ENCODE measurements around the gene TULP1.

- TF ChIP-seq REST (IDR thresholded peaks at IDR 0.05; ENCODE audit: low read depth) (no peak), USF1 (IDR thresholded peaks at IDR 0.05) (no peak), EP300 (IDR thresholded peaks at IDR 0.05; ENCODE audit: borderline replicate concordance) (no peak), TAF1 (IDR thresholded peaks at IDR 0.05; ENCODE audit: low read depth) (no peak), MAX (IDR thresholded peaks at IDR 0.05) (no peak), EGR1 (IDR thresholded peaks at IDR 0.05) (no peak), CREB1 (IDR thresholded peaks at IDR 0.05; ENCODE audit: low read depth) (no peak), YY1 (IDR thresholded peaks at IDR 0.05; ENCODE audit: low read depth) (no peak), TCF12 (IDR thresholded peaks at IDR 0.05; ENCODE audit: low read depth) (no peak), TEAD4 (IDR thresholded peaks at IDR 0.05) (no peak)
These were observed 11.9 kb downstream of the TULP1 start for GRCh38 chr6:35500782-35501181.

Measured in Ishikawa (cell line).